Subcutaneous abdominal adipose tissue (tissue), 5 donors: ENCODE data around the gene NPRL2.
A peak's percentile ranks its signal among the peaks of the same experiment; 100 is the strongest.

Experiments used
- H3K27ac ChIP-seq: one replicate; pipeline ENCODE4 v1.7.0; 2013; ENCODE audit warnings: low read depth, mild to moderate bottlenecking, inconsistent platforms, low read length, moderate library complexity
- H3K27me3 ChIP-seq, 5 donors: one replicate each; pipeline ENCODE4 v1.7.0; 2013; ENCODE audit warnings: low read length in 5 of 5, inconsistent platforms in 1 of 5; ENCODE audit not compliant: control insufficient read depth in 5 of 5, insufficient read depth in 4 of 5
- H3K36me3 ChIP-seq, 5 donors: one replicate each; pipeline ENCODE4 v1.7.0; 2013; ENCODE audit warnings: low read length in 5 of 5; ENCODE audit not compliant: control insufficient read depth in 5 of 5, insufficient read depth in 5 of 5
- H3K4me1 ChIP-seq, 5 donors: one replicate each; pipeline ENCODE4 v1.7.0; 2013; ENCODE audit warnings: low read length in 5 of 5, mild to moderate bottlenecking in 3 of 5, moderate library complexity in 1 of 5; ENCODE audit not compliant: control insufficient read depth in 5 of 5, insufficient read depth in 5 of 5
- H3K4me3 ChIP-seq, 5 donors: one replicate each; pipeline ENCODE4 v1.7.0; 2013; ENCODE audit warnings: low read length in 5 of 5, low read depth in 1 of 5
- H3K9ac ChIP-seq, 5 donors: one replicate each; pipeline ENCODE4 v1.7.0; 2013; ENCODE audit warnings: low read length in 5 of 5, mild to moderate bottlenecking in 4 of 5, moderate library complexity in 3 of 5
- H3K9me3 ChIP-seq, 5 donors: one replicate each; pipeline ENCODE4 v1.7.0; 2013; ENCODE audit warnings: low read length in 5 of 5; ENCODE audit not compliant: control insufficient read depth in 5 of 5
- donor health status: healthy.
- donor health status: healthy.
- donor health status: healthy.
- donor health status: healthy.
- donor health status: healthy.

NPRL2 gene

DNA sequence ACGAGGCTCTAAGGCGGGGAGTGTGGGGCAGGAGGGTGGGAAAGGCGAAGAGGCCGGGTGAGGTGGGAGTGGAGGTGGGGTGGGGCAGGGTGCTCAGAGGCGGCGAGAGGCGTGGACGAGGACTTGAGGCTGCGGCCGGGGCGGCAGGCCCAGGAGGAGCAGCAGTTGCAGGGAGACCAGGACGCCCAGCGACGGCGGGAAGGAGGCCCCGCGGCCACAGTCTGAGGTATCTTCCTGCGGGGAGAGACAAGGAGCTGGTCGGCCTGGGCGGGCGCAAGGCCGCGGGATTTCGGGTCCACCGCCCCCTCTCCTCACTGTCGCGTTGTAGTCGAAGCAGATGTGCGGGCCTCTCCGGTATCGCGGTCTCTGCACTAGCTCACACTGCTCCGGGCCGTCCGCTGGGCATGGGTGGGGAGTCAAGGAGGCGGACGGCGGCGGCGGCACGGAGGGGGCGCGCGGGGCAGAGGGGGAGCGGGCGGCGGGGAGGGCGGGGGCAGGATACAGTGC lies 14.1 kb upstream of the NPRL2 start:
- peaks cover 1 to 16% (median 13%) of the 10 kb centered on the region in 5 donors for H3K4me1 ChIP-seq
- no peaks in the 10 kb centered on the region for H3K9me3 ChIP-seq
- peak overlapping the region in 4 of 5 donors; percentile 55 to 71 (median 62) for H3K4me3 ChIP-seq
- peaks cover 7 to 23% (median 14%) of the 10 kb centered on the region in 5 donors for H3K27me3 ChIP-seq
- no peak overlapping the region for H3K27ac ChIP-seq
- peak overlapping the region in 3 of 5 donors; percentile 53 to 60 (median 59) for H3K9ac ChIP-seq
- no peaks in the 10 kb centered on the region for H3K36me3 ChIP-seq

DNA sequence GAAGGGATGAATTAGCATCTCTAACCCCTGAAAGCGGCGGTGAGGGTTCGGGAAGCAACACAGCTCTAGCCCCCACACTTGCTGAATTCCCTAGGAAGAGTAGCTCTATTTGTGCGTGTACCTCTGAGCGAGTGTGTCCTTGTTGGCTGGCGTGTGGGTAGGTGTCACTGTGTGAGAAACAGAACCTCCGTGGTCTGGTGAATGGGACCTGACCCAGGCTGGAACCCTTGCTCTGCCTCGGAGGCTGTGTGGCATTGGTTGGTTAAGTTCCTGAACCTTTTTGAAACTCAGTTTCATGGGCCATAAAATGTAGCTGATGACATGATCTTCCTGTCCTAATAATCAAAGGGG lies 9.2 kb upstream of the NPRL2 start:
- Histone ChIP-seq H3K9ac (no peak overlapping the region), H3K4me3 (peak overlapping the region in 4 of 5 donors; percentile 22 to 89 (median 62)), H3K9me3 (no peaks in the 10 kb centered on the region), H3K27ac (no peak overlapping the region), H3K36me3 (peaks cover 0 to 27% (median 20%) of the 10 kb centered on the region in 5 donors), H3K27me3 (no peaks in the 10 kb centered on the region), H3K4me1 (peaks cover 26 to 50% (median 48%) of the 10 kb centered on the region in 5 donors)

DNA sequence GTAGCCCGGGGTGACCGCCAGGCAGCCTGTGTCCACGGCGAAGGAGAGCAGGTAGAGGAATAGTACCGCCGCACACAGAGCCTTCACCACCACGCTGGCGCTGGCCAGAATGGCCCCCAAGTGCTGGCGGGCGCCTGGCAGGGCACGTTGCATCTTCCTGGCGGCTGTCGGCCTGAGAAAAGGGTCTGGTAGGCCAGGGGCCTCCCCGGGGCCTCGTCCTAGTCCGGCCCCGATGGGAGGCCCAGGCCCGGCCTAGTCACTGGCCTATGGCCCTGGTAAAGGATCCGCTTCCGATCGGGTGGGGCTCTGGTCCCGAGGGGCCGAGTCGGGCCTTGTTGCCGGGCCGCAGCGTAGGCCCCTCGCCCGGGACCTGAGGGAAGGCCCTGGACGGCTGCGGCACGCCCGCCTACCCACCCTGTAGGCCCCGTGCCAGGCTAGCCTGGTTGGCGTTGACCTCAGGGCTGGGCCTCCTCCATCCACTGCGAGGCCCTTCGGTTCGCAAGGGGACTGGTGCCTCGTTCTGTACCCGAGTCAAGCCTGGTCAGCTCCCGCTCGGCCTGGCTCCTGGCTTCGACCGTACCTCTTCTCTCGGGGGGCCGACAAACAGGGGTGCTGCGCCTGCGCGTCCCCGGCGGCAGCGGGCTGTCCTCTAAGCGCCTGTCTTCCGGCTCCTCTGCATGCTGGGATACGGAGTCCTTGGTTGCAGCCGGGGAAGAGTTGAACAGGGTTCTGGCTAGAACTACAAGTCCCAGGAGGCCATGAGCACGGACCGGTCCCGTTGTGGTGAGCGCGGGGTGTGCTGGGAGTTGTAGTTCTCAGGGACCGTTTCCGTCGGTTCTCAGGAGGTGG lies 8.6 kb upstream of the NPRL2 start, which contains the start of gene TMEM115:
TSS of gene TMEM115 (minus strand) at position 611 of the 849 bp plus-strand sequence. CDS start at position 153, 458 bp downstream.
- H3K4me1 ChIP-seq: peaks cover 26 to 44% (median 42%) of the 10 kb centered on the region in 5 donors
- H3K27ac ChIP-seq: peak within 1 kb of the TSS; percentile 90
- peak within 1 kb of the TSS; percentile 80 to 100 (median 97) for H3K9ac ChIP-seq
- H3K27me3 ChIP-seq: no peaks in the 10 kb centered on the region
- peak within 1 kb of the TSS; percentile 58 to 89 (median 81) for H3K4me3 ChIP-seq
- H3K36me3 ChIP-seq: peaks cover 0 to 33% (median 26%) of the 10 kb centered on the region in 5 donors
- H3K9me3 ChIP-seq: no peaks in the 10 kb centered on the region

DNA sequence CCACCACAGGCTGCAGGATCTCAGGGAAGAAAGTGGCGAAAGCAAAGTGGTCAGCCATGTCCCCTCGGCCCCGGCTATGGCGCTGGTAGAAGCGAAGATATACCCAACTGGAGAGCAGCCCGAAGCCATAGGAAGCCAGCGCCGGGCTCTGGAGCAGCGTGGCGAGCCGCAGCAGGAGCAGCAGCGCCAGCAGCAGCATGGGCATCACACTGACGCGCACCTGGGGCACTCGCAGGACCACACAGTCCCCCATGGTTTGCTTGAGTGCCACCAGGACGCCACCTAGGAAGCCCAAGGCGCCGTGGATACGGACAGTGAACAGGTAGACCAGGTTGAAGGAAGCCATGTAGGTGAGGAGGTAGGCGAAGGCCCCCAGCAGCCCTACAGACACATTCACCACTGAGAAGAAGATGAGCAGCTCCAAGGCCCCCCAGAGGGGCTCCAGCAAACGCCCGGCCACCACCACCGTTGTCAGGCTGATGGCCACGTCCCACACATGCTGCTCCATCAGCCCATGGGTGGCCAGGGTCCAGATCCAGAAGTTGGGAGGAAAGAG lies 7.9 kb upstream of the NPRL2 start:
- Histone ChIP-seq H3K36me3 (peaks cover 0 to 40% (median 33%) of the 10 kb centered on the region in 5 donors), H3K27me3 (no peaks in the 10 kb centered on the region), H3K9me3 (no peaks in the 10 kb centered on the region), H3K27ac (peak overlapping the region; percentile 90), H3K4me1 (peaks cover 26 to 45% (median 42%) of the 10 kb centered on the region in 5 donors), H3K9ac (peak overlapping the region; percentile 80 to 100 (median 97)), H3K4me3 (peak overlapping the region; percentile 68 to 89 (median 81))

DNA sequence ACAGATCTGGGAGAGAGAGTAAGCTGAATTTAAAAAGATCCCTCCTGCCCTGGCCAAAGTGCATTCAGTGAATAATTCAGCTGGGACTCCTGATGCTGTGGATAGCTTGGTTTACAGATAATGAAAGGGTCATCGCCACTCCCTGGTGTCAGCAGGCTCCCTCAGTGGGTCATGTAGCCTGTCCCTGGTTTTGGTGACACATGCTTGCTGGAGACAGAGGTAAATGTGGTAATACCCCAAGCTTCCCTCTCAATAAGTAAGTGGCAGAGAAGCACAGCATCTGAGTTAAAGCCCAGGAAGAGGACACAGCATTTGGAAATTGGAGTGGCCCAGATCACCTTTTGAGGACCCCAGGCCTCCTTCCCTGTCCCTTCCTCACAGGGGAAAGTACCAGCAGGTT lies 6.9 kb upstream of the NPRL2 start:
- H3K4me3 ChIP-seq: peak overlapping the region; percentile 68 to 89 (median 81)
- peaks cover 26 to 49% (median 42%) of the 10 kb centered on the region in 5 donors for H3K4me1 ChIP-seq
- H3K36me3 ChIP-seq: peaks cover 0 to 47% (median 41%) of the 10 kb centered on the region in 5 donors
- H3K9me3 ChIP-seq: no peaks in the 10 kb centered on the region
- peak overlapping the region; percentile 80 to 100 (median 97) for H3K9ac ChIP-seq
- no peaks in the 10 kb centered on the region for H3K27me3 ChIP-seq
- peak overlapping the region; percentile 90 for H3K27ac ChIP-seq

DNA sequence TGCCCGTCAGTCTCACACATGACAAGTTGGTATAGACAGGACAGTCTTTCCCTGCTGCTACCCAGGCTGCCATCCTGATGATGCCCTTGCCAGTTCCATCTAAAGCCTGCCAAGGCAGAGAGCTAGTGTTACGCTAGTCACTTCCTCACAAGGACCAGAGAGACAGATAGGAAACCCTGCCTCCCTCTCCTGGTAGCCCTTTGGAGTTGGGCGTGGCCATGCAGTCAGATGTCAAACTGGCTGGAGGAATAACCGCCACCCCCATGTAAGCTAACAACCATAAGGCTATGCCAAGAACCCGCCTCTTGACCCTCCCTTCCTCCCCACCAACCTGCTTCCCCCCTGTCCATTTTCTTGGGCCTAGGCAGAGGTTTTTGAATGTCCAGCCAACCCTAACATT lies 6.0 kb upstream of the NPRL2 start:
- H3K36me3 ChIP-seq: peaks cover 0 to 47% (median 41%) of the 10 kb centered on the region in 5 donors
- H3K9ac ChIP-seq: peak overlapping the region; percentile 43 to 100 (median 65)
- peaks cover 26 to 55% (median 46%) of the 10 kb centered on the region in 5 donors for H3K4me1 ChIP-seq
- peak overlapping the region; percentile 37 to 83 (median 68) for H3K4me3 ChIP-seq
- H3K27me3 ChIP-seq: no peaks in the 10 kb centered on the region
- H3K9me3 ChIP-seq: no peaks in the 10 kb centered on the region
- H3K27ac ChIP-seq: peak overlapping the region; percentile 35

DNA sequence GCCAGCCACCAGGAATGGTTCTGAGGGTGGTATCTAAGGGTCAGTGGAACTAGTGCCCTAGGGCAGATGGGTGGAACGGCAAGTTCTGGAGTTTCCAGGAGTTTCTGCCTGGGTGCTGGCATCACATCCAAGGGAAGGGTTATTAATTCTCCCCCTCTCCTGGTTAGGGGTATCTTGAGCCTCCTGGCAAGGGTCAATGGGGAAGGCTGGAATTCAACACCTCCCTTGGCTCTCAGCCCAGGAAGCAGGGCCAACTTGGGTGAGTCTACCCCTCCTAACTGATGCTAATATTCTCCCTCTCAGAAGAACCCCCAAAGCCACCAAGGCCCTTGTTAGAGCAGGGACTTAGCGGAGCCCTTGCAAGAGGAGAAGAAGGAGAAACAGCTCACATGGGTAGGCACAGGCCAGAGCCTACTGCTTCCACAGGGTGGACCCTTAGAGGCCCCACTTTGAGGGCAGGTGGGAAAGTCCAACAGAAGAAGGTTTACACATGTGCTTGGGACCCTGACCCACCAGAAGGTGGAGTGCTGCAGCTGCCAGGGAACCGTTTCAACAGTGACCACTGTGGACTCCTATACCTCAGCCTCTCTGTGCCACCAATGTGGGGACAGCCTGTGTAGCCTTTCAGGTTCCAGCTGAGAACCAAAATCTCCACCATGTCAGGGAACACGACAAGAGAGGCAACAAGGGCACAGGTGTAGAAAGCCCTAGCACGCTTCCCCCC lies 5.4 kb upstream of the NPRL2 start:
- H3K9me3 ChIP-seq: no peaks in the 10 kb centered on the region
- peak overlapping the region; percentile 37 to 83 (median 68) for H3K4me3 ChIP-seq
- peaks cover 0 to 47% (median 41%) of the 10 kb centered on the region in 5 donors for H3K36me3 ChIP-seq
- H3K27ac ChIP-seq: peak overlapping the region; percentile 35
- H3K27me3 ChIP-seq: no peaks in the 10 kb centered on the region
- peak overlapping the region; percentile 43 to 100 (median 65) for H3K9ac ChIP-seq
- peaks cover 31 to 60% (median 51%) of the 10 kb centered on the region in 5 donors for H3K4me1 ChIP-seq

DNA sequence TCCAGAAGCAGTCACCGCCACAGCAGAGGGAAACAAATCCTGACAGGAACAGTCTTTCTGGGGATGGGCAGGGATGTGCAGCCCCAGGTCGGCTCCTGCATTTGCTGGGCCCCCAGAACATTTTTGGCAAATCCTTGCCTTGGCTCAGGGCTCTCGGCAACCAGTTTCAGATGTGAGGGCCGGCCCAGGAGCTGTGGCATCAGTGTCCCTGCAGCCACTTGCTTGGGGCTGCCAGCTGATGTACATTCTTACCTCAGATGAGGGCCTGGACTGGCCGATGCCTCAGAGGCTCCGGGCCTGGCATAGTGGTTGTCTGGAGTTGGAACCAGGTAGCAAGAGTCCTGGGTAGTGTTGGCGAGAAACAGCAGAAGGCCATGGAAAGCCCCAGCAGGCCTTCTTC lies 4.3 kb upstream of the NPRL2 start:
- Histone ChIP-seq H3K9me3 (no peaks in the 10 kb centered on the region), H3K27ac (no peak overlapping the region), H3K4me1 (peaks cover 34 to 69% (median 60%) of the 10 kb centered on the region in 5 donors)

DNA sequence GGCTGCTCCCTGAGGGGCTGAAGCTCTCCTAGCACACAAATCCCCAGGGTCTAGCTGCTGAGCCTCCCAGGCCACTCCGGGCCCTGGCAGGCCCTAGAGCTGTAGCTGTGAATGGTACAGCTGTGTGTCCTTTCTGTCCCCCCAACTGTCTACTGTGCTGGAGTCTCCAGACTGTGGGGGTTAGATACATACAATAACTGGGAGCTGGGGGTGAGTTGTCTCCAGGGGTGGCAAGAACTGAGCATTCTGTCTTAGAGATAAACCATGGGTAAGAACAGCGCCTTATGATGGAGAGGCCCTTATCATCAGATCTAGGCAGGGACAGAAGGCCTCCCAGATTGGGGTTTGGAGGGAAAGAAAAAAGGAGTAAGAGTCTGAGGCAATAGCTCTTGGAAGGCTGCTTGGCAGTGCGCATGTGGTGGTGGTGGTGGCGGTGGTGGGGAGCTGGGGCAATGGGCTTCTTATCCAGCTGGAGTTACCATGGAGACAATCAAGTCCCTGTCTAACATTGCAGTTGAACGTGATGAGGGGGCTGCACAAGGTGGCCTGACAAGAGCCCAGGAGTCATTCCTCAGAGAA lies 3.7 kb upstream of the NPRL2 start:
- Histone ChIP-seq H3K27me3 (no peaks in the 10 kb centered on the region), H3K36me3 (peaks cover 0 to 47% (median 41%) of the 10 kb centered on the region in 5 donors), H3K4me3 (no peak overlapping the region), H3K4me1 (peaks cover 33 to 73% (median 65%) of the 10 kb centered on the region in 5 donors), H3K9me3 (no peaks in the 10 kb centered on the region), H3K27ac (no peak overlapping the region), H3K9ac (no peak overlapping the region)

More for the DNA sequence above, 4.3 kb upstream of the NPRL2 start:
- H3K4me3 ChIP-seq: no peak overlapping the region
- H3K9ac ChIP-seq: no peak overlapping the region
- no peaks in the 10 kb centered on the region for H3K27me3 ChIP-seq
- H3K36me3 ChIP-seq: peaks cover 0 to 47% (median 41%) of the 10 kb centered on the region in 5 donors
